GM12874 (cell line): Measurements from ENCODE around the gene CDK16.

ENCODE experiments used
- CTCF ChIP-seq: IDR thresholded peaks from 2 replicates; pipeline ENCODE4 v1.5.1; 2011; ENCODE audit warnings: low read depth, mild to moderate bottlenecking, control low read depth, low read length, moderate library complexity; ENCODE audit not compliant: insufficient read depth

CDK16 gene

GRCh38 chrX:47179221-47179927 lies 39.1 kb upstream of the CDK16 start:
- TF ChIP-seq CTCF, result no peak

GRCh38 chrX:47179928-47180255 lies 38.6 kb upstream of the CDK16 start:
- TF ChIP-seq CTCF, result no peak

GRCh38 chrX:47180346-47180745 lies 38.1 kb upstream of the CDK16 start:
- no peak for TF ChIP-seq CTCF

- TF ChIP-seq CTCF, result no peak
Observed at GRCh38 chrX:47181301-47181700, 37.2 kb upstream of the CDK16 start.

GRCh38 chrX:47182106-47182700 lies 36.3 kb upstream of the CDK16 start:
- TF ChIP-seq CTCF, result no peak

- no peak for TF ChIP-seq CTCF
Observed at GRCh38 chrX:47184486-47184885, 34.0 kb upstream of the CDK16 start.

GRCh38 chrX:47185241-47185640 lies 33.2 kb upstream of the CDK16 start:
- no peak for TF ChIP-seq CTCF
